ENCODE data around the gene GABRB2. TPM values are rescaled to one million over a fixed set of nuclear protein-coding genes. Genes with fewer than 3 reads are reported as not detected.
"Not testable (repeated sequence)": the region's sequence is repeated elsewhere in the genome, so short reads cannot be mapped to it uniquely, and the experiment has no call there.

Gene GABRB2
- total RNA-seq, 1 donor from 2014 or later: not detected

DNA sequence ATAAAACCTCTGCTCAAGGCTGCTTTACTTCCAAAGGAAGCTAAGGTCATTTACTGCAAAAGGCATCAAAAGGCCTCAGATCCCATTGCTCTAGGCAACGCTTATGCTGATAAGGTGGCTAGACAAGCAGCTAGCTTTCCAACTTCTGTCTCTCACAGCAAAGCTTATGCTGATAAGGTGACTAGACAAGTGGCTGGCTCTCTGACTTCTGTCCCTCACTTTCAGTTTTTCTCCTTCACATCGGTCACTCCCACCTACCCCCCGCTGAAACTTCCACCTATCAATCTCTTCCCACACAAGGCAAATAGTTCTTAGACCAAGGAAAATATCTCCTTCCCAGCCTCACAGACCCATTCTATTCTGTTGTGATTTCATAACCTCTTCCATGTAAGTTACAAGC is 293.6 kb downstream of the GABRB2 start:
- intact Hi-C loops (cut with micrococcal nuclease): not testable (repeated sequence)

GRCh38 chr5:161246749-161247148 is 299.8 kb downstream of the GABRB2 start:
- intact Hi-C loops (cut with micrococcal nuclease): no loop called here

GRCh38 chr5:161245846-161246245 is 300.7 kb downstream of the GABRB2 start:
- intact Hi-C loops (cut with micrococcal nuclease): not testable (repeated sequence)

Other genes with a start within 250 kb of the GABRB2 start
- gene GABRA6, start 139.0 kb upstream of the GABRB2 start, total RNA-seq: not detected in 2 replicates